Activated effector memory CD4-positive, alpha-beta T cell treated with Interleukin-2 at 50 U/mL for 16 hours (primary cell): ENCODE measurements around the gene PHAX.
"Not testable (repeated sequence)": the region's sequence is repeated elsewhere in the genome, so short reads cannot be mapped to it uniquely, and the experiment has no call there.

Source experiments
- DNase-seq: peaks from one replicate; pipeline ENCODE4 v3.0.0-alpha.2; 2020

The PHAX gene

DNA sequence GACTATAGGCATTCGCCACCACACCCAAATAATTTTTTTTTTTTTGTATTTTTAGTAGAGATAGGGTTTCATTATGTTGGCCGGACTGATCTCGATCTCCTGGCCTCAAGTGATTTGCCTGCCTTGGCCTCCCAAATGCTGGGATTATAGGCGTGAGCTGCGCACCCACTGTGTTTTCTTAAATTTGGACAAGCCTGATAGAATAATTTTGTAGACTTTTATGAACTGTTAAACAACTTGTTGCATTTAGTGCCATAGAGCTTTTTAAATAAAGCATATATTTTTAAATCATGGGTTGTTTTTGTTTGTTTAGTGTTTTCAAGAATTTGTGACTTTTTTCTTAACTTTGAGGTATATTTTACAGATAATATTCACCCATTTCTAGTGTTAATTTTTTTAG is 4.8 kb downstream of the PHAX start:
- no peak for DNase-seq

DNA sequence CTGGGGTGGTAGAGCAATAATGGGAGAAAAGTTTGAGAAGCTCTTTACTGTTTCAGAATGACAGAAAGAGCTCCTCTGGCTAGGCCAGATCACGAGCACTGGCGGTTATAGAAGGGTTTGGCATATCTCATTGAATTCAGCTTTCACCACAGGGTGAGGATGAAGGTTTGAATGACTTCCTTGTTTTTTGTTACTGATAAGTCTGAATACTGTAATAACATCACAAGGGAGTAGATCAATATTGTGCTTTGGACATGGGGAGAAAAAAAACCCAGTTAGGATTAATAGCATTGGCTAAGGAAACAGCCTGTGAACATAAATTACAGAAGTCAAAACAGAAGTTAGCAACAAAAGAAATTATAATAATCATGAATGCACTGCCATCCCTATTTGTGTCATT is 9.4 kb downstream of the PHAX start:
- DNase-seq, result no peak

DNA sequence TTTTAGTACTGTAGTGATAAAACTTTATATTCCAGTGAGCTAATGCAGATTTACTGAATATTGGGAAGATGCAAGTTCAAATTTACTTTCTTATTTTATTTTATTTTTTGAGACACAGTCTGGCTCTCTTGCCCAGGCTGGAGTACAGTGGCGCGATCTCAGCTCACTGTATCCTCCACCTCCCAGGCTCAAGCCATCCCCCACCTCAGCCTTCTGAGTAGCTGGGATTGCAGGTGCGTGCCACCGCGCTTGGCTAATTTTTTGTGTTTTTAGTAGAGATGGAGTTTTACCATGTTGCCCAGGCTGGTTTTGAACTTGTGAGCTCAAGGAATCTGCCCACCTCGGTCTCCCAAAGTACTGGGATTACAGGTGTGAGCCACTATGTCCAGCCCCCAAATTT is 9.9 kb downstream of the PHAX start:
- DNase-seq, result no peak

DNA sequence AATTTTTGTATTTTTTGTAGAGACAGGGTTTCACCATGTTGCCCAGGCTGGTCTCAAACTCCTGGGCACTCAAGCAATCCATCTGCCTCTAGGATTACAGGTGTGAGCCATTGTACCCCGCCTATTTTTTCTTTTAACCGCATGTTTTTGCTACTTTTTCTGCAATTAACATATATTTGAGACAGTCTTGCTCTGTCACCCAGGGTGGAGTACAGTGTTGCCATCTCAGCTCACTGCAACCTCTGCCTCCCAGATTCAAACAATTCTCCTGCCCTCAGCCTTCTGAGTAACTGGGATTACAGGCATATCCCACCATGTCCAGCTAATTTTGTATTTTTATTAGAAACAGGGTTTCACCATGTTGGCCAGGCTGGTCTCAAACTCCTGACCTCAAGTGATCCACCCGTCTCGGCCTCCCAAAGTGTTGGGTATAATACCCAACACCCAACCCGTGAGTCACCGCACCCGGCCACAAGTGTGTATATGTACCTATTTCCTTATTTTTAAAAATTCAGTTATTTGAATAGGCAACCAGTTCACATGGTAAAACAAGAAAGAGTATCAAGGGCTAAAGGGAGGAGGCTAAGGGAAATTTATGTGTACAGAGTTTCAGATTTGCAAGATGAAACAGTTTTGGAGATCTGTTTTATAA is 13.3 kb downstream of the PHAX start:
- DNase-seq, result no peak

DNA sequence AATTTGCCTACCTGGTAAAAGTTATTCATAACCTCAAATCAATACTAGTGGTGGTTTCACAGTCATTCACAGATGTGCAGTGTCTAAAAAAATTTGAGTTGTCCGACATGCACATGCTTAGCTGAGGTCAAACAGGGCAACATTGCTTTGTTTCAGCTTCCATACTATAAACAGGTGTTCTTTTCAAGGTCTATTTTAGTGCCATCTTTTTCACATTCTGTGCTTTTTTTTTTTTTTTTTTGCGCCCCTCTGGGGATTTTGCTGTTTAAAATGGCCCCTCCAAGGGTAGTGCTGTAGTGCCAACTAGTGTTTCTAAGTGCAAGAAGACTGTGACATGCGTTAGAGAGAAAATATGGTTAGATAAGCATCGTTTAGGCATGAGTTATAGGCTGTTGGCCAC is 14.5 kb downstream of the PHAX start:
- no peak for DNase-seq

DNA sequence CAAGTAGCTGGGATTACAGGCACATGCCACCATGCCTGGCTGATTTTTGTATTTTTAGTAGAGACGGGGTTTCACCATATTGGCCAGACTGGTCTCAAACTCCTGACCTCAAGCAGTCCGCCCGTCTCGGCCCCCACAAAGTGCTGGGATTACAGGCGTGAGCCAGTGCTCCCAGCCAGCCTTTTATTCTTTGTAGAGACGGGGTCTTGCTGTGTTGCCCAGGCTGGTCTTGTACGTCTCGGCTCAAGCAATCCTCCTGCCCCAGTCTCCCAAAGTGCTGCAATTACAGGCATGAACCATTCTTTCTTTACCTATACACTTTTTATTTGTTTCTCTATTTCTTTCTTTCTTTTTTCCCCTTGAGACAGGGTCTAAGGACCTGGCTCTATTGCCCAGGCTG is 16.9 kb downstream of the PHAX start:
- DNase-seq, result not testable (repeated sequence)

DNA sequence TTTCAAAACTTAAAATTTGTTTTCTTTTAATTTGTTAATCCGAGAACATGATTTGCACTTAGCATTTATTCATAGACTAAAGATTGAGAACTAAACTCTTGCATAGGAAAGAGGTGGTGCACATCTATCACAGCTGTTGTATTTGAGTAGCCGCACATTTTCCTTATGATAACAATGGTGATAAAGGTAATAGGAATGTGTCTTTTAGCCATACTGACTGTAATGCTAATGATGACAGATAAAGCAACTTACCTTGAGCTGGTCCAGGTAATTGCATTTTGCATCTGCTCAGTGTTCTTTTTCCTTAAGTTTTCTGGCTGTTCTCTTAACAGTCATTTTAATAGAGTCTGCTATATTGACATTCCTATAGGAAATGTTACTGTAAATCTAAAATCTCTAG is 19.0 kb downstream of the PHAX start:
- no peak for DNase-seq

DNA sequence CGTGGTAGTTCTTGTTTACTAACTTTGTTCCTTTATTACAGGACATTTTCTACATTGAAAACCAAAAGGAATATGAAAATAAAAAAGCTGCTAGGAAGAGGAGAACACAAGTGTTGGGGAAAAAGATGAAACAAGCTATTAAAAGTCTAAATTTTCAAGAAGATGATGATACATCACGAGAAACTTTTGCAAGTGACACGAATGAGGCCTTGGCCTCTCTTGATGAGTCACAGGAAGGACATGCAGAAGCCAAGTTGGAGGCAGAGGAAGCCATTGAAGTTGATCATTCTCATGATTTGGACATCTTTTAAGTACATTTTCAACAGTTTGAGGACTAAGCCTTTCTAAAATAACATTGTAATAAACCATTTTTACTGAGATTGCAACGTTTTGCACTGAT is 23.8 kb downstream of the PHAX start:
- no peak for DNase-seq

DNA sequence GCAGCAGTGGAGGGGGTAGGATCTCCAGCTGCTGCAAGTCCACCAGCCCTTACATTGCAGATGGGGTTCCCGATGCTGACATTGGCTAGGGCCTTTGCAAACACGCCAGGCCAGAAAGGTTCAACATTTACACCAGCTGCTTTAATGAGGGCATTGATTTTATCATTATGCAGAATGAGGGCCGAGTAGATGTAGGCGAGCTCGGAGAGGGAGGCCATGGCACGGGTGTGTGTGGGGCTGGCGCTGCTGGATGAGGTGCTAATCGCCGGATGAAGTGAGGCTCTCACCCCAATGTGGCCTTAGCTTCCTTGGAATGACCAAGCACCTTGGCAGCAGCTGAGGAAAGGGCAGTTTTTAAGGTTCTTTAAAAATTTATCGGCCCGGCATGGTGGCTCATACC is 27.4 kb downstream of the PHAX start:
- no peak for DNase-seq

DNA sequence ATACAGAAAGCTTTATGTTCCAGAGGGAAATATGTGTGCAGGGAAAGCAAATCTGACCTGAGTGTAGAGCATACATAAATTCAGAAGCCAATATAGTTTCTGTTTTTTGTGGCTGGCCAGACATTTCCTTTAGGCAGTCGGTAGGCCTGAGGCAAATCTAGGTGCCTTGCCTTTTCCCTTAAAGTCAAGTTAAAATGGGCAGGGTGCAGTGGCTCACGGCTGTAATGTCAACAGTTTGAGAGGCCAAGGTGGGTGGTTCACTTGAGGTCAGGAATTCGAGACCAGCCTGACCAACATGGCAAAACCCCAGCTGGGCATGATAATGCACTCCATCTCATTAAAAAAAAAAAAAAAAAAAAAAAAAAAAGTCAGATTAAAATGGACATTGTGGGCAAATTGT is 31.2 kb downstream of the PHAX start:
- no peak for DNase-seq

DNA sequence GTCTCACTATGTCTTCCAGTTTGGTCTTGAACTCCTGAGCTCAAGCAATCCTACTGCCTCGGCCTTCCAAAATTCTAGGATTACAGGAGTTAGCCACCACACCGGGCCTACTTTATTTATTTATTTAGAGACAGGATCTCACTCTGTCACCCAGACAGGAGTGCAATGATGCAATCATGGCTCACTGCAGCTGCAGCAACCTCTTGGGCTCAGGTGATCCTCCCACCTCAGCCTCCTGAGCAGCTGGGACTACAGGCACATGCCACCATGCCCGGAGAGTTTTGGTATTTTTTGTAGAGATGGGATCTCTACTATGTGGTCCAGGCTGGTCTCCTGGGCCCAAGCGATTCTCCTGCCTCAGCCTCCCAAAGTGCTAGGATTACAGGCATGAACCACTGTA is 32.8 kb downstream of the PHAX start:
- no peak for DNase-seq

DNA sequence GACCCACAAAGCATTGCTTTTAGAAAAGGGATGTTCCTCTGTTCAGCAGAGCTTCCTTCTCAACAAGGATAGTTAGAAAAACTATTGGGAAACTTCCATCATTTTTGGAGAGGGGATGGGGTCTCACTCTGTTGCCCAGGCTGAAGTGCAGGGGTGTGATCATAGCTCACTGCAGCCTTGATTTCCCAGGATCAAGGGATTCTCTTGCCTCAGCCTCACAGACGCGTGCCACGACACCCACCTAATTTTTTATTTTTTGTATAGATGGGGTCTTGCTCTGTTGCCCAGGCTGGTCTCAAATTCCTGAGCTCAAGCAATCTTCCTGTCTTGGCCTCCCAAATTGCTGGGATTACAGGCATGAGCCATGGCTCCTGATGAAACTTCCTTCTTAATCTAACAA is 34.8 kb downstream of the PHAX start:
- no peak for DNase-seq

DNA sequence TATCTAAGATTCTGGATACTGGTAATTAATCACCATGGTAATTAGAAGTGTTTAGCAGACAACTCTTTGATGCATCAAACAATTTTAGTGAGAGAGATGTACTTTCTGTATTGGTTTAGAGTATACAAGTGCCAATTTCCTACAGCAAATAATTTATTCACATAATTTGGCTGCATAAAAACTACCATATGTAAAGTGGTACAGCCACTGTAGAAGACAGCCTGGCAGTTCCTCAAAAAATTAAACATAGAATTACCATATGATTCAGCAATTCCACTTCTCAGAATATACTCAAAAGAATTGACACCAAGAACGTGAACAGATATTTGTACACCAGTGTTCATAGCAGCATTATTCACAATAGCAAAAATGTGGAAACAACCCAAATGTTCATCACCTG is 36.2 kb downstream of the PHAX start:
- DNase-seq, result no peak

DNA sequence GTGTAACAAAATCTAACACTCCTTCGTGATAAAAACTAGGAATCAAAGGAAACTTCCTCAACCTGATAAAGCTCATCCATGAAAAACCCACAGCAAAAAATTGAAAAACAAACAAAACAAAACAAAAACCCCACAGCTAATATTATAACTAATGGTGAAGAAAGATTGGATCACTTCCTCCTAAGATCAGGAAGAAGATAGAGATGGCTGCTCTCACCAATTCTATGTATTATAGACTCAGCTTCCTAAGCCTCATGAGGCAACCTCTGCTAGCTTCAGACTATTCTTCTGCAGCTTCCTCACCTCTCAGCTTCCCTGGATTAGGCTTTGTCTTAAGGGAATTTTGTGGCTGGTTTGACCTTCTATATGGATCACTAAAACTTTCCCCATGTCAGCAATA is 40.1 kb downstream of the PHAX start:
- no peak for DNase-seq

DNA sequence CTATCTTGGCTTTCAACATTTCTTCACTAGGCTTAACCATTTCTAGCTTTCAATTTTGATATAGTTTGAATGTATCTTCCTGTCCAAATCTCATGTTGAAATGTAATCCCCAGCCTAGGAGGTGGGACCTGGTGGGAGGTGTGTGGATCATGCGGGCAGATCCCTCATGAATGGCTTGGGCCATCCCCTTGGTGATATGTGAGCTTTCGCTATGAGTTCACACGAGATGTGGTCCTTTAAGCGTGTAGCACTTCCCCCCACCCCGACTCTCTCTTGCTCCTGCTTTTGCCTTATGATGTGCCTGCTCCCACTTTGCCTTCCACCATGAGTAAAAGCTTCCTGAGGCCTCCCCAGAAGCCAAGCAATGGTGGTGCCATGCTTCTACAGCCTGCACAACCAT is 40.6 kb downstream of the PHAX start:
- no peak for DNase-seq

DNA sequence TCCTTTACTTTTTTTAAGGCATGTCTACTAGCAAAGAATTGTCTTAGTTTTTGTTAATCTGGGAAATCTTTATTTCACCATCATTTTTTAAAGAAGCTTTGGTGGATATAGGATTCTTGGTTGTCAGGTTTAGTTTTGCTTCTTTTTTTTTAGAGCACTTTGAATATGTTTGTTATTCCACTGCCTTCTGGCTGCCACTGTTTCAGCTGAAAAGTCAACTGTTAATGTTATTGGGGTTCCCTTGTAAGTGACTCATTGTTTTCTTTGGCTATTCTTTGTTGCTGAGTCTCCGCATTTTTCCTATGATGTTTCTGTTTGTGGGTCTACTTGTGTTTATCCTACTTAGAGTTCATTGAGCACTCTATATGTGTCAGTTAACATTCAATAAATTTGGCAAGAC is 44.4 kb downstream of the PHAX start:
- no peak for DNase-seq

DNA sequence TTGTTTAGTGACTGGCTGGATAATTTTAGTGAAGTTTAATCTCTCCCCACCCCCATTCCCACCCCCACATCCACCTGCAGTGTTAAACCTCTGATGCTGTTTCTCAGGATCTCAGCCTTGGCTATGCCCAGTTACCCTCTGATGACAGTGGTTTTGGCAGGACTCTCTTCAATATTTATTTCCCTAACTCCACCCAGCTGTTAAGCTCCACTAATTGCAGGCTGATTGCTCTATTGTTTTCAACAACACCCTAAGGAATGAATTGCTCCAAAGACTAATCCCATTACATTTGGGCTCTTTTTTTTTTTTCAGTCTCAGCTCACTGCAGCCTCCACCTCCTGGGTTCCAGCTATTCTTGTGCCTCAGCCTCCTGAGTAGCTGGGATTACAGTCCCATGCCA is 46.3 kb downstream of the PHAX start:
- DNase-seq, result no peak

DNA sequence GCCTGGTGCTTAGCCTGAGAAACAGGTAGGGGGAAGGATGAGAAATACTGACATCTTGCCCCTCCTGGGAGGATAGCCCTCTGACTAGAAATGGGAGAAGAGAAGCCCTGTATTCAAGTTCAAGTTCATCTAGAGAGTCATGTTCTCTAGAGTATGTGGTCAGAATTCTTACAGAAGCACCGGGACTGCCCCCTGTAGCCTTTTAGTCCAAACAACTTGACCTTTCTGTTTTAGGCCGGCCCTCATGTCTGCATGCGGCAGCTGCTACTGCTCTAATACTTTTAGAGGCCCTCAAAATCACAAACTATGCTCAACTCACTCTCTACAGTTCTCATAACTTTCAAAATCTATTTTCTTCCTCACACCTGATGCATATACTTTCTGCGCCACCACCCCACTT is 47.7 kb downstream of the PHAX start:
- DNase-seq, result no peak

DNA sequence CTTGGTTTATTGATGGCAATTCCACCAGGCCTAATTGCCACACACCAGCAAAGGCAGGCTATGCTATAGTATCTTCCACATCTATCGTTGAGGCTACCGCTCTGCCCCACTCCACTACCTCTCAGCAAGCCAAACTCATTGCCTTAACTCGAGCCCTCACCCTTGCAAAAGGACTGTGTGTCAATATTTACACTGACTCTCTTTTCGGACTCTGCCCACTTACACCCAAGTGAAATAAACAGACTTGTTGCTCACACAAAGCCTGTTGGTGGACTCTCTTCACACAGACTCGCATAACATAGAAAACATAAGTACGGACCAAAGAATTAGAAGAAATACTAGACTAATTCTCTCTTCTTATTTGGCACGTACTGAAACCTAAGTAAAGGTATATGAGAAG is 48.3 kb downstream of the PHAX start:
- DNase-seq, result not testable (repeated sequence)

DNA sequence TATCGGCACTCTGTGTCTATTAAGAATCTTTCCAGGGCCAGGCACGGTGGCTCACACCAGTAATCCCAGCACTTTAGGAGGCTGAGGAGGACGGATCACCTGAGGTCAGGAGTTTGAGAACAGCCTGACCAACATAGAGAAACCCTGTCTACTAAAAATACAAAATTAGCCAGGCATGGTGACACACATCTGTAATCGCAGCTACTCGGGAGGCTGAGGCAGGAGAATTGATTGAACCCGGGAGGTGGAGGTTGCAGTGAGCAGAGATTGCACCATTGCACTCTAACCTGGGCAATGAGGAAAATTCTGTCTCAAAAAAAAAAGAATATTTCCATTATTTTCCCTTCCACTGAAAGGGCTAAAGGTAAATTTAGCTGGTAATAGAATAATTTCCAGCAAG is 49.0 kb downstream of the PHAX start:
- not testable (repeated sequence) for DNase-seq

DNA sequence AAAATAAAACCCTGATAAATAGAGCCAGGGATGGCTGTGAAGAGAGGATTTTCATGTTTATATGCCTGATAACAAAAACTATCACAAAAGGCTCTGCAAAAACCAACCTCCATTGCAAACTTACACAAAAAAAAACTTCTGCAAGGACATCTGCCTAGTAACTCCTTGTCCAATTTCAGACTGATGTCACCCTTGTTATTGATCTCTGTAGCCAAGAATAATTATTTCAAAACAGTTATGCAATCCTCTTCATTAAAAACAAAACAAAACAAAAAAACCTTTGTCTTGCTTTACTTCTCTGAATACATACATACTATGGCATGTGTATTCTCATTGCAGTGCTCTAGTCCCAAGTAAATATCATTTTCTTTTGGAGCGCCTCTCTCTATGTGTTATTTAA is 49.7 kb downstream of the PHAX start:
- no peak for DNase-seq

DNA sequence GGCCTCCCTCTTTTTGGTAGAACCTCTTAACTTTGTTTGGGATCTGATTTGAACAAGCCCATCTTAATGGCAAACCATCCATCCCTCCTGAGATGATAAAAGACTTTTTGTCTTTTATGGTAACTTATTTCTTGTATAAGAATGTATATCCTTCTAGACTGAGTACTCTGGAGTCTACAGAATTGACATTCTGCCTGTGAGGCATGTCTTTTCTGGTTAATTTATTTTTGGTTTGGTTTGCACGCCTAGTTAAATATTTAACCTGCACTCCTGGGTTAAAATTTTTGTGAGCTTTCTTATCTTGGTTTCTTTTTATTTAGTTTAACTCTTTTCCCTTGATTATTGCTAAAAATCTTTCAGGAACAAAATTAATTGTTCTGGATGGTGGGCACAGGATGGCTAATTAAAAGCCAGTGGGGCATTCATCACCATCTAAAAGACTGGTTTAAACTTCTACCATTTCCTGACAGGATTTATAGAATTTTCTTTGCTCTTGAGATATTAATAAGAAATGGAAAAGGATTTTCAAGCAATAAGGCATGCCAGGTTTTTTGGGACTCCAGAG is 50.3 kb downstream of the PHAX start:
- DNase-seq, result no peak

DNA sequence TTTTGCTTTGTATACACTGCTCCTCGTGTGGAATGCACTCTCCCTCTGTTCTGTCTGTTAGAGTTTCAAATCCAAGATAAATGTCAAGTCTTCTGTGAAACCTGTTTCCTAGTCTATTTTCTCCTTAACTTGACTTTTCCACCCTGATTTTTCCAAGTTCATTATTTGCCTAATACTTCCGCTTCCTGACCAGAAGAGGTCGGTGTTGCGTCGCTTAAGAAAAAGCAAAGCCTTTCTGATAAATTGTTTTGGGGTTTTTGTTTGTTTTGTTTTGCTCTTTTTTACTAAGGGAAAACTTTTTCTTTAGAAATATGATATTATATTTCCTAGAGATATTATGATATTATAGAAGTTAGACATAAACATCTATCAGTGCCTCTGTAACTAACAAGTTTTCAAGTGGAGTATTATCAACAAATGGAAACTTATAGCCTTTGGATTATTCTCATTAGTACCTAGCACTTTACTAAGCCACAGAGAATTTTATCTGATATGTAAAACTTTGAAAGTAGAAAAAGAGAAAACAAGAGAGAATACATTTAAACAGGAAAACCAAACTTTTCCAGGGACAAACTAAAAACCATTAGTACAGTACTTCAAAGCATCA is 55.8 kb downstream of the PHAX start:
- no peak for DNase-seq

DNA sequence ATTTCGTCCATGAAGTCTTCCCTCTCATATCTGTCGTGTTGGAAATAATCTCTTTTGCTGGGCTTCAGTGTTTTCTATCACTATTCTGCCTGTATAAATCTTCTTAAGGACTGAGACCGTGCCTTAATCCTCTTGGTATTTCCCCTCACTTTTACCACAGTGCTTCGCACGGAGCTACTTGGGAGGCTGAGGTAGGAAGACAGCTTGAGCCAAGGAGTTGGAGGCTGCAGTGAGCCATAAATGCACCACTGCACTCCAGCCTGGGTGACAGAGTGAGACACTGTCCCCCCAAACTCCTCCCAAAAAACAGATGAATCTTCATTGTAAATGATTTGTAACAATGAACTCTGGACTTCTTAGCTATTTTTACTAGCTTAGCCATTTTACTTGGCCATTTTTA is 57.8 kb downstream of the PHAX start:
- no peak for DNase-seq
